Left ventricle myocardium inferior (tissue), 1 donor: Measurements from ENCODE around the gene SHISA3. TPM values are rescaled to one million over a fixed set of nuclear protein-coding genes. Genes with fewer than 3 reads are reported as not detected.

Experiments
- DNase-seq: peaks from one replicate; pipeline ENCODE4 v3.0.0-alpha.2; 2020
- H3K27ac ChIP-seq: fragments of 200-600 bp; replicated peaks from 2 replicates; pipeline ENCODE4 v1.8.0; 2021
- H3K27me3 ChIP-seq: fragments of 200-600 bp; 2 replicates; pipeline ENCODE4 v1.8.0; 2021; ENCODE audit warnings: low read depth
- H3K36me3 ChIP-seq: fragments of 200-600 bp; 2 replicates; pipeline ENCODE4 v1.8.0; 2021
- H3K4me1 ChIP-seq: fragments of 200-600 bp; 2 replicates; pipeline ENCODE4 v1.8.0; 2021
- H3K4me3 ChIP-seq: fragments of 200-600 bp; 2 replicates; pipeline ENCODE4 v1.8.0; 2021; ENCODE audit warnings: mild to moderate bottlenecking, moderate library complexity
- H3K9me3 ChIP-seq: fragments of 200-600 bp; replicated peaks from 2 replicates; pipeline ENCODE4 v1.8.0; 2021
- intact Hi-C: fragments of 100-400 bp; cut with micrococcal nuclease; formaldehyde crosslinking; loops from one replicate; pipeline ENCODE4 v1.11.0; 2022
- total RNA-seq: library from RNA; stranded (reverse); fragmentation: NEBNext Ultra II Directional; extraction: Animal tissue kit (Norgen Biotek cat#: 25700); gene quantifications from one replicate; pipeline ENCODE4 v1.2.1, GENCODE V29; 2021
- TF ChIP-seq, protein P1 (sequence below): fragments of 200-600 bp; IDR thresholded peaks from 2 replicates; pipeline ENCODE4 v1.8.0; 2021; ENCODE audit warnings: antibody characterized with exemption, mild to moderate bottlenecking, borderline replicate concordance
- donor health status: DM: no; HTN: yes; CAD: no; lungs with severe emphysema.

Gene SHISA3
- total RNA-seq, 1 donor from 2014 or later: 8.1 TPM

DNA sequence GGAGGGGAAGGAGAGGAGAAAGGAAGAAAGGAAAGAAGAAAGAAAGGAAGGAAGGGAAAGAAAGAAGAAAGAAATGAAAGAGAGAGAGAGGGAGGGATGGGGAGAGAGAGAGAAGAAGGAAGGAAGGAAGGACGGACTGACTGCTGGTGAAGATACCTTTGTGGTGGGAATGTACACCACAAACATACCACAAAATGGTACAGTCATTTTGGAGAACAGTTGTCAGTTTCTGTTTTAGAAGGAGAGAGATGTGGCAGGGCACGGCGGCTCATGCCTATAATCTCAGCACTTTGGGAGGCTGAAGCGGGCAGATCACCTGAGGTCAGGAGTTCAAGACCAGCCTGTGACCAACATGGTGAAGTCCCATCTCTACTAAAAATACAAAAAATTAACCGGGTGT lies 40.0 kb upstream of the SHISA3 start:
- H3K27me3 ChIP-seq: peaks cover 15% of the 10 kb centered on the region
- intact Hi-C loops: no loop called here
- H3K9me3 ChIP-seq: no peaks in the 10 kb centered on the region
- no peaks in the 10 kb centered on the region for H3K36me3 ChIP-seq
- peaks cover 2% of the 10 kb centered on the region for H3K4me1 ChIP-seq
- H3K27ac ChIP-seq: no peak overlapping the region
- no peak for DNase-seq
- TF ChIP-seq, protein P1, sequence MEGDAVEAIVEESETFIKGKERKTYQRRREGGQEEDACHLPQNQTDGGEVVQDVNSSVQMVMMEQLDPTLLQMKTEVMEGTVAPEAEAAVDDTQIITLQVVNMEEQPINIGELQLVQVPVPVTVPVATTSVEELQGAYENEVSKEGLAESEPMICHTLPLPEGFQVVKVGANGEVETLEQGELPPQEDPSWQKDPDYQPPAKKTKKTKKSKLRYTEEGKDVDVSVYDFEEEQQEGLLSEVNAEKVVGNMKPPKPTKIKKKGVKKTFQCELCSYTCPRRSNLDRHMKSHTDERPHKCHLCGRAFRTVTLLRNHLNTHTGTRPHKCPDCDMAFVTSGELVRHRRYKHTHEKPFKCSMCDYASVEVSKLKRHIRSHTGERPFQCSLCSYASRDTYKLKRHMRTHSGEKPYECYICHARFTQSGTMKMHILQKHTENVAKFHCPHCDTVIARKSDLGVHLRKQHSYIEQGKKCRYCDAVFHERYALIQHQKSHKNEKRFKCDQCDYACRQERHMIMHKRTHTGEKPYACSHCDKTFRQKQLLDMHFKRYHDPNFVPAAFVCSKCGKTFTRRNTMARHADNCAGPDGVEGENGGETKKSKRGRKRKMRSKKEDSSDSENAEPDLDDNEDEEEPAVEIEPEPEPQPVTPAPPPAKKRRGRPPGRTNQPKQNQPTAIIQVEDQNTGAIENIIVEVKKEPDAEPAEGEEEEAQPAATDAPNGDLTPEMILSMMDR: no peak
- H3K4me3 ChIP-seq: no peak overlapping the region

DNA sequence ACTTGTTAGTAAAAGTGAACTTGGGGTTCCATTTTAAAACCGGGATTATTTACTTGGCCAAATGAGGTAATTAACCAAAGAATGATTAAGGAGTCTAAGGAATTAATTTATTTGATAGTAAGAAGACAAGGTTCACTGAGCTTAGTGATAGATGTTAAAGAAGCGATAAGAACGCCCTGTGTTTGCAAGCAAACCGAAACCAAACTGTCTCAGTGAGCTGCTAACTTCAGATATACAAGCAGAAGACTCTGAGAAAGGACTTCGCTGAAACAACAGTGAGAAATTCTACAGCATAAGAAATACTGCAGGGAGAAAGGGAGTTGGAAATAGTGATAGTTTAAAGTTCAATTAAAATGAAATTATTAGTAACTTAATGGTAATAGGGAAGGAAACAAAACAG lies 37.6 kb upstream of the SHISA3 start:
- Histone ChIP-seq H3K27ac (peak overlapping the region; percentile 53), H3K4me3 (peak overlapping the region; percentile 39), H3K9me3 (peaks cover 10% of the 10 kb centered on the region), H3K4me1 (peaks cover 2% of the 10 kb centered on the region), H3K27me3 (peaks cover 15% of the 10 kb centered on the region), H3K36me3 (no peaks in the 10 kb centered on the region)
- TF ChIP-seq, protein P1: no peak
- no peak for DNase-seq
- intact Hi-C loops: no loop called here

DNA sequence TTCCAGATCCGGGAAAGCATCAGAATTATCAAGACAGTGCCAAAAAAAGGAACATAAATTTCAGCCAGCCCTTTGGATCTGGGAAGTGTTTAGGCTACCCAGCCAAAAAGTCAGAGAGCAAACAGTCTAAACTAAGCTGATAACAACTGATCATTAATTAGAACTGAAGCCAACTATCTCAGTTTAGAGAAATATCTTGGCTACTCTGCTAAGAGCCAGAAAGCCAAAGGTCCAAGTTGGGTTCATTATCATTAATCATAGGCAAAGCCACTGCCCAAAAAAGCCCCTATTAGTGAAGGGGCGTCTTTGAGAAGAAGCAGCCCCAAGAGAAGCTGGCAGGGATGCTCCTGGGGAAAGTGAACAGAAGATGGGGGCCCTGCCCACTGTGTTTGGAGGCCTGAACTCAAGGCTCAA lies 37.0 kb upstream of the SHISA3 start:
- Histone ChIP-seq H3K27me3 (peaks cover 15% of the 10 kb centered on the region), H3K27ac (peak overlapping the region; percentile 53), H3K36me3 (no peaks in the 10 kb centered on the region), H3K4me1 (peaks cover 2% of the 10 kb centered on the region), H3K9me3 (peaks cover 10% of the 10 kb centered on the region), H3K4me3 (peak overlapping the region; percentile 39)
- DNase-seq: no peak
- intact Hi-C loops: no loop called here
- TF ChIP-seq, protein P1: no peak

DNA sequence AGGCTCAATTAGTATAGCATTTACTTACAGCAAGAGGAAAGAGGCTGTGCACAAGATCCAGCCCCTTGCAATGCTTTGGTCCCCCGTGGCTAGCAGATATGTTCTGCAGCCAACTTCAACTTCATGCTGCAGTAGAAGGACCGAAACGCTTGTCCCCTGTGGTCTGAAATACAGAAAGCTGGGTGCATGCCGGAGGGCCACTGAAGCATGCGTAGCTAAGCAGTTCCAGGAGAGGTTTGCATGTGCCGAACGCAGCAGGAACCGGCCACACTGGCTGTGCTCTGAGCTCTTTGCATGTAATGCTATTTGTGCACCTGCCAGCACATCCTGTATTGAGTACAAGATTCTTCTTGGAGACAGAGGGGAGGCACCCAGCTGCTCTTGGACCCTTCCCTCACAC lies 35.8 kb upstream of the SHISA3 start:
- H3K27ac ChIP-seq: no peak overlapping the region
- intact Hi-C loops: no loop called here
- TF ChIP-seq, protein P1: no peak
- no peak for DNase-seq
- peaks cover 10% of the 10 kb centered on the region for H3K27me3 ChIP-seq
- no peaks in the 10 kb centered on the region for H3K36me3 ChIP-seq
- peaks cover 2% of the 10 kb centered on the region for H3K4me1 ChIP-seq
- H3K9me3 ChIP-seq: peaks cover 10% of the 10 kb centered on the region
- no peak overlapping the region for H3K4me3 ChIP-seq

DNA sequence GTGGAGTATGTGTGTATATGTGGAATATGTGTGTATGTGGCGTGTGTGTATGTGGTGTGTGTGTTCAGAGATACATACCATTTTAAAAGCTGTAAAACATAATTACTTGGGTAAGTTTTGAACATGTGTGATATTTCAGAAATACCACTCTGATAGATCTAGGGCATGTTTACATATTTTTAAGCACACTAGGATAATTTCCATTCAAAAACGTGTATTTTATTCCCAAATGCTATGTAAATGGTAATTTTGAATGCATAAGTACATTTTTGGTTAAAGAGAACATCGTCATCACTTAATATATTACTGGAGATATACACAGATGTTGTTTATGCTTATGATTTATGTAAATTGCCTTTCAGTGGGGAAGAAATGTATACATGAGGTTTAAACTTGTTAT lies 34.7 kb upstream of the SHISA3 start:
- peaks cover 10% of the 10 kb centered on the region for H3K9me3 ChIP-seq
- no peaks in the 10 kb centered on the region for H3K36me3 ChIP-seq
- no peak overlapping the region for H3K4me3 ChIP-seq
- peaks cover 5% of the 10 kb centered on the region for H3K27me3 ChIP-seq
- TF ChIP-seq, protein P1: no peak
- no peak for DNase-seq
- peaks cover 2% of the 10 kb centered on the region for H3K4me1 ChIP-seq
- intact Hi-C loops: no loop called here
- H3K27ac ChIP-seq: no peak overlapping the region

DNA sequence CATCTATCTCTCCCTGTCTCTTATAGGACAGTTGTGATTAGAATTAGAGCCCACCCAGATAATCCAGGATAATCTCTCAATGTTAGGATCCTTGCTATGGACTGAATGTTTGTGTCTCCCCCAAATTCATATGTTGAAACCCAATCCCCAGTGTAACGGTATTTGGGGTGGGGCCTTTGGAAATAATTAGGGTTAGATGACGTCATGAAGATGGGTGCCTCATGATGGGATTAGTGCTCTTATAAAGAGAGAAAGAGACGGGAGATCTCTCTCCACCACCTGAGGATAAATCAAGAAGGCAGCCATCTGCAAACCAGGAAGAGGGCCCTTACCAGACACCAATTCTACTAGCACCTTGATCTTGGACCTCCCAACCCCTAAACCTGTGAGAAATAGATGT lies 33.7 kb upstream of the SHISA3 start:
- H3K4me1 ChIP-seq: peaks cover 2% of the 10 kb centered on the region
- H3K27ac ChIP-seq: no peak overlapping the region
- intact Hi-C loops: no loop called here
- TF ChIP-seq, protein P1: no peak
- H3K4me3 ChIP-seq: no peak overlapping the region
- peaks cover under 1% of the 10 kb centered on the region for H3K27me3 ChIP-seq
- H3K9me3 ChIP-seq: peaks cover 10% of the 10 kb centered on the region
- no peak for DNase-seq
- no peaks in the 10 kb centered on the region for H3K36me3 ChIP-seq
